Measurements from ENCODE around the gene EXOC6. TPM values are rescaled to one million over a fixed set of nuclear protein-coding genes. Genes with fewer than 3 reads are reported as not detected.

EXOC6 gene
- total RNA-seq, 6 experiments from 2014 or later: 5.5 to 15.6 (median 9.9) TPM

DNA sequence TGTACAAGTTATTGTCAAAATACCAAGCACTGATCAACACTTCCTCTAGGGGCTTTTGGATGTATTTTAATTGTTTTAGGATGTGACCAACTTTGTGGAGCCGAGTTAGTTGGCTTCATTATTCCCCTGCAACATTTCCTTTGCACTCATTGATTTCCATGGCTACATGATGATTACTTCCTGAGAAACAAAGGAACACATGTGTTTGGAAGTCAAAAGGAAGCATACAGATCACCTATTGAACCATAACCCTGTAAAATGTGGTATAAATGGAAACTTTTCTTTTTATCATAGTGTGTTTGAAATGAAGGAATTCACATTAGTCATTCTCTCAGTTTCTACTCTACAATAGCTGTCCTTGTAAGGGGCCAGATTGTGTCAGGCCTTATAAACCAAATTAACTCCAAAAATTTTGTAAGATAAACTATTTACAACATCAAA lies 32.2 kb upstream of the EXOC6 start:
- peak; percentile 30 to 86 (median 59) for ATAC-seq
- Histone ChIP-seq H3K4me3 (no peak overlapping the region), H3K4me1 (no peaks in the 10 kb centered on the region), H3K9me3 (no peaks in the 10 kb centered on the region), H3K36me3 (no peaks in the 10 kb centered on the region), H3K27me3 (no peaks in the 10 kb centered on the region), H3K27ac (no peak overlapping the region)
- WGBS (ENCODE audit: insufficient coverage, low coverage, low lambda C conversion rate, missing lambda C conversion rate): 33% methylated on average over 1 of the region's 1 CpG
- DNase-seq: no peak
- TF ChIP-seq, protein P1, sequence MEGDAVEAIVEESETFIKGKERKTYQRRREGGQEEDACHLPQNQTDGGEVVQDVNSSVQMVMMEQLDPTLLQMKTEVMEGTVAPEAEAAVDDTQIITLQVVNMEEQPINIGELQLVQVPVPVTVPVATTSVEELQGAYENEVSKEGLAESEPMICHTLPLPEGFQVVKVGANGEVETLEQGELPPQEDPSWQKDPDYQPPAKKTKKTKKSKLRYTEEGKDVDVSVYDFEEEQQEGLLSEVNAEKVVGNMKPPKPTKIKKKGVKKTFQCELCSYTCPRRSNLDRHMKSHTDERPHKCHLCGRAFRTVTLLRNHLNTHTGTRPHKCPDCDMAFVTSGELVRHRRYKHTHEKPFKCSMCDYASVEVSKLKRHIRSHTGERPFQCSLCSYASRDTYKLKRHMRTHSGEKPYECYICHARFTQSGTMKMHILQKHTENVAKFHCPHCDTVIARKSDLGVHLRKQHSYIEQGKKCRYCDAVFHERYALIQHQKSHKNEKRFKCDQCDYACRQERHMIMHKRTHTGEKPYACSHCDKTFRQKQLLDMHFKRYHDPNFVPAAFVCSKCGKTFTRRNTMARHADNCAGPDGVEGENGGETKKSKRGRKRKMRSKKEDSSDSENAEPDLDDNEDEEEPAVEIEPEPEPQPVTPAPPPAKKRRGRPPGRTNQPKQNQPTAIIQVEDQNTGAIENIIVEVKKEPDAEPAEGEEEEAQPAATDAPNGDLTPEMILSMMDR (IDR thresholded peaks at IDR 0.05): no peak
- no peak for TF ChIP-seq POLR2A (IDR thresholded peaks at IDR 0.05)
- intact Hi-C loops (cut with DNase I): no loop called here

DNA sequence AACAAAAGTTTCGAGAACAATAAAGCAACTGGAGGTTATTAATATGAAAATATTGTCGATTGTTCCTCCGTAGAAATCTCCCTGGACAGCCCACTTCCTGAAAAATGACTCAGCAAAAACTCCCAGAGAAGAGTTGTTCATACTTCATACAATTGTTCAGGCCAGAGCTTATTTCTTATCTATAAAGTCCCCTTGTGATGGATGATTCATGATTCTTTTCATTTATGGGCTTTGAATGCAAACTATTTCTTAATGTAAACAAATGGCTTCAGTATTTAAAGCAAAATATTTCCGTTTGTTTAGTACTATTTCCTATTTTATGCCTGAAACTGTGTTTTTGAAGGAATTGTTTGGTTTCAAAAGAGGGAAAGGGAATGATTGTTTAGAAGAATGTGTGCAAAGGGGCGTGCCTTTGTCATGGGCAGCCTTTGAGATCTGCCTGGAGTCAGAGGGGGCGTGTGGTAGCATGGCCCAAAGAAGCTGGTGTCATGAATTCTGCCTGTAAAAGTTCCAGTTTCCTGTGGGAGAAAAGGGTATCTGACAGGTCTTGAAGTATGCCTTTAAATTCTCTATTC lies 26.2 kb upstream of the EXOC6 start:
- no peak for TF ChIP-seq POLR2A (IDR thresholded peaks at IDR 0.05)
- TF ChIP-seq, protein P1 (IDR thresholded peaks at IDR 0.05): no peak
- Histone ChIP-seq H3K4me3 (no peak overlapping the region), H3K27me3 (no peaks in the 10 kb centered on the region), H3K36me3 (no peaks in the 10 kb centered on the region), H3K9me3 (no peaks in the 10 kb centered on the region), H3K4me1 (no peaks in the 10 kb centered on the region), H3K27ac (peak overlapping the region; percentile 1 to 58 (median 16))
- 41% methylated on average over 6 of the region's 6 CpGs for whole genome bisulfite sequencing (ENCODE audit: insufficient coverage, low coverage, low lambda C conversion rate, missing lambda C conversion rate)
- intact Hi-C loops (cut with DNase I): no loop called here
- DNase-seq (no peak), ATAC-seq (peak; percentile 49 to 78 (median 68))

DNA sequence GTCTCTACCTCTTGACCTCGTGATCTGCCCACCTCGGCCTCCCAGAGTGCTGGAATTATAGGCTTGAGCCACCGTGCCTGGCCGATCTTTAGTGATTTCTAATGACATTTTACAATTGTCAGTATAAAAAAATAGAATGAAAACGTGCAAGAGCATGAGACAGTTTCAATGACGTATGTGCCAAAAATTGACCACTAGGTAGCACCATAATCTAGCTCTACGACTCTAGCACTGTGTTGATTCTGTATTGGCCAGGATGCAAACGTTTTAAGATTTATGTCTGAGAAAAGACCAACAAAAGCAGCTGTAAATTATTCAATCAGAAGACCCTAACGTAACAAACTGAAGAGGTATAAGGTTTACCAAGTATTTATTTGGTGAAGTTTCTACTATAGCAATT lies 25.4 kb upstream of the EXOC6 start:
- TF ChIP-seq, protein P1 (IDR thresholded peaks at IDR 0.05): peak; percentile 17 to 46 (median 28)
- TF ChIP-seq POLR2A (IDR thresholded peaks at IDR 0.05): no peak
- DNase-seq: no peak
- 48% methylated on average over 9 of the region's 9 CpGs for WGBS (ENCODE audit: insufficient coverage, low coverage, low lambda C conversion rate, missing lambda C conversion rate)
- ATAC-seq: peak; percentile 61 to 79 (median 73)
- Histone ChIP-seq H3K4me1 (no peaks in the 10 kb centered on the region), H3K27ac (peak overlapping the region in 2 of 3 donors; percentile 1 to 58), H3K36me3 (no peaks in the 10 kb centered on the region), H3K27me3 (no peaks in the 10 kb centered on the region), H3K9me3 (no peaks in the 10 kb centered on the region), H3K4me3 (no peak overlapping the region)
- intact Hi-C loops (cut with DNase I): no loop called here

DNA sequence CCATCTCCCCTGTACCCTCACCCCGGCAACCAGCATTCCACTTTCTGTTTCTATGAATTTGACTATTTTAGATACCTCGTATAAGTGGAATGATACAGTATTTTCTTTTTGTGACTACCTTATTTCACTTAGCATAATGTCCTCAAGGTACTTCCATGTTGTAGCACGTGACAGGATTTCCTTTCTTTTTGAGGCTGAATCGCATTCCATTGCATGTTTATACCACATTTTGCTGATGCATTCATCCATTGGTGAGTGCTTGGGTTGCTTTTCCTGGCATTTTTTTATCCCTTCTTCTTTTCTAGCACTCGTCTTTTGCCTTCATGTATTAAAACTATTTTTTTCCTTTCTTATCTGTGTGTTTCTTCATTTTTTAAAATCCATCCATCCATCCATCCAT lies 22.3 kb upstream of the EXOC6 start:
- ATAC-seq (no peak), DNase-seq (no peak)
- WGBS (ENCODE audit: insufficient coverage, low coverage, low lambda C conversion rate, missing lambda C conversion rate): 56% methylated on average over 5 of the region's 5 CpGs
- Histone ChIP-seq H3K4me1 (no peaks in the 10 kb centered on the region), H3K36me3 (no peaks in the 10 kb centered on the region), H3K27me3 (no peaks in the 10 kb centered on the region), H3K27ac (no peak overlapping the region), H3K9me3 (no peaks in the 10 kb centered on the region), H3K4me3 (no peak overlapping the region)
- TF ChIP-seq, protein P1 (IDR thresholded peaks at IDR 0.05): no peak
- no peak for TF ChIP-seq POLR2A (IDR thresholded peaks at IDR 0.05)
- intact Hi-C loops (cut with DNase I): no loop called here

DNA sequence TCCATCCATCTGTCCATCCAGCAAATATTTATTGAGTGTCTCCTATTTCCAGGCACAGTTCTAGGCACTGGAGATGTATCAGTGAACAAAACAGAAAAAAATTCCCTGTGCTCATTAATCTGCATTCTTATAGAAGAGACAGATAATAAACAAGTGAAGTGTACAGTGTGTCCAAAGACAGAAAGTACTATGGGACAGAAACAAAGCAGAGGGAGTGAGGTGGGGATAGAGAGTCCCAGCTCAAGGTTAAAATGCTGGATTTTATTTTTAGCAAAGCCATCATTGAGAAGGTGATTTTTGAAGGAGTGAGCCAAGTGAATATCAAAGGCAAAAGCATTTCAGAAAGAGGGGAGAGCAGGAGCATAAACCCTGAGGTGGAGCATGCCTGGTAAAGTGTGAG lies 21.8 kb upstream of the EXOC6 start:
- Histone ChIP-seq H3K9me3 (no peaks in the 10 kb centered on the region), H3K4me1 (no peaks in the 10 kb centered on the region), H3K27ac (no peak overlapping the region), H3K36me3 (no peaks in the 10 kb centered on the region), H3K27me3 (no peaks in the 10 kb centered on the region), H3K4me3 (no peak overlapping the region)
- TF ChIP-seq, protein P1 (IDR thresholded peaks at IDR 0.05): no peak
- TF ChIP-seq POLR2A (IDR thresholded peaks at IDR 0.05): no peak
- ATAC-seq: no peak
- DNase-seq: no peak
- intact Hi-C loops (cut with DNase I): no loop called here
